ENCODE measurements around the gene AMER3.

AMER3 gene

DNA sequence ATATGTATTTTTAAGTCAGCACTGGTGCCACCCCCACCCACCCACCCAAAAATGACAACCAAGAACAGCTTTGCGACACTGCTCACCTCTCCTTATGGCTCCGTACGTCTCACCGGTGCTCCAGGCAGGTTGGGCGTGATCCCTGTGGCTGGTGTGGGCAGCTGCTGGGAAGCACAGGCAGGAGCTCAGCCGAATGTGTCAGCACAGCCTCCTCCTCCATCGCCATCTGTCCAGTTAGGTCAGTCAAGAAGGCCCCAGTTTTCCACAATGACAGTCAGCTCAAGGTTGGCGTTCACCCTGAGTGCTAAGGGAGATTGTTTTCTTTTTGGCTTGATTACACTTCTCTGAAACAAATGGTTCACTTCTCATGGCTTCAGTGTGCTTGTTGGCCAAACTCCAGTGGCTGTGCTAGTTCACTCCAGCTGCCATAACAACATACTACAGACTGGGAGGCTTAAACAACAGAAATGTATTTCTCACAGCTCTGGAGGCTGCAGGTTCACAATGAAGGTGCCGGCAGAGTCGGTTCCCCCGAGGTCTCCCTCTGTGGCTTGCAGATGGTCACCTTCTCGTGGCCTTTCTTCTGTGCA lies 30.2 kb downstream of the AMER3 start:
- no peak for DNase-seq

DNA sequence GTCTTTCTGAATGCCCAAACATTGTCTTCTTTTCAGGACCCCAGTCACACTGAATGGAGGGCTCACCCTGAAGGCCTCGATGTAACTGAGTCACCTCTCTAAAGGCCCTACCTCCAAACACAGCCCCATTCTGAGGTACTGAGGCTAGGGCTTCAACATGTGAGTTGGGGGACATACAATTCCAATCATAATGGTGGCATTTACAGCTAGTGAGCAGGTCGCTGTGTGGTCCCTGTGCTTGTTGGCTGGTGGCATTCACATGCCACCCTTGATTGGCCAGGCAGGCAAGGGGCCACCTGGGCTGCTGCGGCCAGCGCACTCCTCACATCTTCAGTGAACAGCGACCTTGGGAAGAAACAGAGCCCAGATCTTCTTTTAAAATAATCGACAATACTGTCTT lies 30.7 kb downstream of the AMER3 start:
- DNase-seq, result no peak

DNA sequence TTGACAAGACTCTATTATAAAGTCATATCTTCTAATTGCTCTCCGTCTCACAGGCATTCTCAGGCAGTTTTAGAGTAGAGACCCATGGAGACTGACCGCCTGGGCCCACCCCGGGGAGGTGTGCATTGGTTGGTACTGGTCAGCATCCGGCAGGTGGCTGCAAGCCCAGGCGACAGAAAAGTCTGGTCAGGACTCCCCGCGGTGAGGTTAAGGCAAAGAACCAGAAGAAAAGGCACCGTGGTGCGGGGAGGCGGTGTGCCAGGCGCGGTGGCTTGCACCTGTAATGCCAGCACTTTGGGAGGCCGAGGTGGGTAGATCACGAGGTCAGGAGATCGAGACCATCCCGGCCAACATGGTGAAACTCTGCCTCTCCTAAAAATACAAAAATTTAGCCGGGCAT lies 32.5 kb downstream of the AMER3 start:
- DNase-seq, result no peak

- DNase-seq, result no peak
Measured at GRCh38 chr2:130790312-130790711, 35.0 kb downstream of the AMER3 start.

DNA sequence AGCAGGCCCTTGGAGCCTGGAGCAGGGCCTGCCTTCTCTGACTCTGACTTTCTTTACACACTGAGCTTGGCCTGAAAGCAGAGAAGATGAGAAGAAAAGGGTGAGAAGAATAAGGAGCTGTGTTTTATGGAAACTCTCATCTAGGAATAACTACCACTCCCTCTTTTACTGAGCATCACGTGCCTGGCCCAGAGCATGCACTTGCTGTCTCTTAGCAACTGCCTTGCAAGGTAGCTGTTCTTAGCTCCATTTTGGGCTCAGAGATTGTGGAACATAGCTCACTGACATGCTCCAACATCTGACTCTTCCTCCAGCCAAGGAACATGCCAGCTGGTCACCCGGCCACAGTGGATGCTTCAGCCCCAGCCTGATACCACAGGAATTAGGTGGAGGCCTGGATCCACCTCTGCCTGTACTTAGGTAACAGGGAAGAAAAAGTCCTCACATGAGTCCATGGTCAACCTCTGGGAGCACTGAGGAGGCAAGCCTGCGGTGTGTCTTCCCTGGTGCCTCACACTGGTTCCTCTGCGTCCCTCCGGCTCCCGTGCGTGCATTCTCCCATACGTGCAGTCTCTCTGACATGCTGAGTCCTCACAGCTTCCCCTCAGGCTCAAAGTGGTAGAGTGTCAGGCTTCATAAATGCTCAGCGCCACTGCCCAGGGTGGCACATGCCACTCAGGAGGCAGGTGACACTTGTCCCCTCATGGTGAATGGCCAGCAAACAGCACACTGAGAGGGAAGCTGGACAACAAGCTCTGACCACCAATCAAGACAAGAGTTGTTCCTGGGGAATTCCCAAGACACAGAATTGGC lies 35.7 kb downstream of the AMER3 start:
- DNase-seq, result no peak

GRCh38 chr2:130791617-130791939 lies 36.2 kb downstream of the AMER3 start:
- no peak for DNase-seq

GRCh38 chr2:130795431-130795830 lies 40.1 kb downstream of the AMER3 start:
- DNase-seq, result no peak

DNA sequence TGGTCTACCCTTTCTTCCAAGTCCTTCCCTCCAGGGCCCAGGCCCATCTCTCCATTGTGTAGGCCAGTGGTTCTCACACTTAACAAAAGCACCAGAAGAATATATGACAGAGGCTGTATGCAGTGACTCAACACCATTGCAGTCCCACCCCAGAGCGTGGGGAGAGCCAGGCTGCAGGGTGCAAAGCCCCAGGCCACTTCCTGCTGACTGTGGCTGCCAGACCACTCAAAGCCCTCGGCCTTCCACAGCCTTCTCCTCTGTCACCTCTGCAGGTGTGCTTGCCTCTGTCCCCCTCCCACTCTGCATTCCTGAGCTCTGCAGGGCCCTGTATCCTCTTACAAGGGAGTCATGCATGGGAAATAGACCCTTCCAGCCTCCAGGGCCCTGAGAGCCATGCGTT lies 41.0 kb downstream of the AMER3 start:
- DNase-seq, result no peak

GRCh38 chr2:130797493-130798435 lies 42.4 kb downstream of the AMER3 start:
- peak; percentile 93 to 96 for DNase-seq

DNA sequence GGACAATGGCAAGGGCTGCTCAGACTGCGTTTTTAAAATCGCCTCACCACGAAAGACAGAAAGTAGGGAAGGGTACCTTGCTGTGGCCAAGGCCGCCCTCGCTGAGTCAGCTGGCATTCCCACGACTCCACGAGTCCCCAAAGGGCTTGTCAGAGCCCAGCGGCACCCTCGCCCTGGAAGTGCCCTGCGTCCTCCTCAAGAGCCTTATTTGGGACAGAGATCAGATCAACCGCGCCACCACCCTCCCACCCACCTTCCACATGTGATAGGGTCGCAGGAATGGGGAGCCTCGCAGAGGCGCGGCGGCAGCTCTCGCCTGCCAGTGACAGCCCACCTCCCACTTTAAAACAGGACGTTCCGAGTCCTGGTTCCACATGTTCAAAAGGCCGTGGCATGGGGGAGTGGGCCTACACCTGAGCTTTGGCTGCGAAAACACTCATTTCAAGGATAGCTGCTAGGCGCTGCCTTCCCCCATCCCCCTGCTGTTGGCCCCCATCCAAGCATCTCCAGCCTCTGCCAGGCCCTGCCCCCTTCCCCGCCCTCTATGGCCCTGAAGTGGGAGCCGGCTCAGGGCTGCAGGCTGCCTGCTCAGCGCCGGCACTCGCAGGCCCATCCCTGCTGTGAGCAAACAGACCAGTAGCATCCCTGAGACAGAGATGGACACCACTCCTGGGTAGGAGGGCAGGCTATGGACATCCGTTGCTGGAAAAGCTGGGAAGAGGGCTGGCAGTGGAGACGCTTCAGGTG lies 43.3 kb downstream of the AMER3 start:
- no peak for DNase-seq

GRCh38 chr2:130799295-130799694 lies 44.0 kb downstream of the AMER3 start:
- DNase-seq, result no peak

DNA sequence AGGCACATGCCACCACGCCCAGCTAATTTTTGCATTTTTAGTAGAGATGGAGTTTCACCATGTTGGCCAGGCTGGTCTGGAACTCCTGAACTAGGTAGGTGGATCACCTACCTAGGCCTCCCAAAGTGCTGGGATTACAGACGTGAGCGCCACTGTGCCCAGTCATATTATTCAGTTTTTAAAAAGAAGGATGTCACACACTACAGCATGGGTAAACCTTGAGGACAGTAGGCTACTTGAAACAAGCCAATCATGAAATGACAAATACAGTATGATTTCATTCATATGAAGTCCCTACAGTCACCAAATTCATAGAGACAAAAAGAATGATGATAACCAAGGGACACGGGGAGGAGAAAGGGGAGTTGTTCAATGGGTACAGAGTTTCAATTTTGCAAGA lies 50.3 kb downstream of the AMER3 start:
- no peak for DNase-seq

GRCh38 chr2:130806370-130806769 lies 51.0 kb downstream of the AMER3 start:
- DNase-seq, result no peak

DNA sequence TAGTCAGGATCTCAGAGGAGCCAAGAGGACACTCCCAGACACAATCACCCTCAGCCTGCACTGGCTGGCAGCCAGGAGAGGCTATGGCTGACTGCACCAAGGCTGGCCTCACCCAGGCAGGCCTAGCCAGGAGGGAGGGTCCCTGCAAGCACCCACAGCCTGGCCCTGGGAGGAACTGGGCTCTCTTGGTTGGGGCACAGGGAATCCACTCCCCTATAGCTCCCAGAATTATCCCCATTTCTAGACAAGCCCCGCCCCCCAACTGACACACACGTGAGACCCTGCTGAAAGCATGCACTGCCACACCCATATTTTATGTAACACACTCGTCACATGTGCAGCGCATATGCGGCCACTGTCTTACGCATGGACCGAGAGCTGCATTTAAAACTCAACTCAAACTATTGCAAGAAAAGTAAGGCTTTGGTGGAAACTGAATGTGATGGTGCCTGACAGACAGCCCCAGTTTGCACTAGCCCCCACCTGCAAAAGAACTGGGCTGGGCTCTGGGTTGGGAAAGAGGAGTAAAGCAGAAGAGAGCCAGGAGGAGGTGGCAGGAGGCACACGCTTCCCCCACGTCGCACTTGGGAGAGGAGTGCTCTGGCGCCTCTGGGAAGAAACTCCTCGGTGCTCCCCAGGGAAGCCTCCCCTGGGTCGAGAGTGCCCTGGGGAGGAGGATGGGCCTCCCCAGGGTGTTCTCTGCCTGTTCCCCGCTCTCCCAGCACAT lies 52.5 kb downstream of the AMER3 start:
- DNase-seq, result no peak

DNA sequence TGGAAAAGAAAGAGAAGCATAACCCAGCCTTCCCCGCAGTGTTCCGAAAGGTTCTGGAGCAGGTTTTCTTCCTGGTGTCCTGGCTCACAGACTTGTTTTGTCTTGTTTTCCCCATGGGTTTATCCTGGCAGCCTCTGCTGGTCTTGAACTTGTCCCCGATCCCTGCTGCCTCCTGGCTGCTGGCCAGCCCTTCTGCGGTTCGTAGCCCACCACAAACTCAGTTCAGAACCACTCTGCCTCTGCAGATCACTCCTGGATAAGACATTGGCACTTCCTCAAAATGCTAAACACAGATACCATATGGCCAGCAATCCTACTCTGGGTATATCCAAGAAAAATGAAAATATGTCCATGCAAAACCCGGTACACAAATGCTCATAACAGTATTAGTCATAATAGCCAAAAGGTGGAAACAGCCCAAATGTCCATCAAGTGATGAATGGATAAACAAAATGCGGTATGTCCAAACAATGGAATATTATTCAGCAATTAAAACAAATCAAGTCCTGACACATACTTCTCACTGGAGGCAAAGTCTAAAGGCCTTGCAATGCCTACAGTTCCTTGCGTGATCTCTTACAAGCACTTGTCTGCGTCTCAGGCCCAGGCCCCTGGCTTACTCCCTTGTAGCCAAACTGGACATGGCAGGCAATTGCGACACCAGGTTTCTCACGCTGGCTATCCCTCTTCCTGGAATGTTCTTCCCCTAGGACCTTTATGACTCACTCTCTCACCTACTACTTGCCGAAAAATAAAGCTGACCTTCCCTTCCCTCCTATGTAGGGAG lies 53.3 kb downstream of the AMER3 start:
- no peak for DNase-seq

- no peak for DNase-seq
Measured at GRCh38 chr2:130810490-130810889, 55.1 kb downstream of the AMER3 start.

DNA sequence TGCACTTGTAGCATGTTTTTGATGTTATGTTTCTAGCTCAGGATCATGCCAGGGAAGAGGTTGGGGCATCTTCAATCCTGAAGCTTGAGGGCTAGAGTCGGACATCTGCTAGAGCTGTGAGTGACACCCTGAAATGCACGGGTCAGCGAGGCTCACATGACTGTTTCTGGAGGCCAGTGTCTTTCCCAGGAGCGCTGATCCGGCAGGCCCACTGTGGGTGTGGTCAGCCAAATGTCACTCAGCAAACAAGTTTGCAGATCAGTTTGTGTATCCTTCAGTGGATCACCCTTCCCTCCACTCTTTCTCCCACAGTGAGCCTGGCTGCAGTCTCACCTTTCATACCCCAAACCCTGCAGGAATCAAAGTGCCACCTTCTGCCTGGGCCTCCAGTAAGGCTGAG lies 58.4 kb downstream of the AMER3 start:
- DNase-seq, result no peak

DNA sequence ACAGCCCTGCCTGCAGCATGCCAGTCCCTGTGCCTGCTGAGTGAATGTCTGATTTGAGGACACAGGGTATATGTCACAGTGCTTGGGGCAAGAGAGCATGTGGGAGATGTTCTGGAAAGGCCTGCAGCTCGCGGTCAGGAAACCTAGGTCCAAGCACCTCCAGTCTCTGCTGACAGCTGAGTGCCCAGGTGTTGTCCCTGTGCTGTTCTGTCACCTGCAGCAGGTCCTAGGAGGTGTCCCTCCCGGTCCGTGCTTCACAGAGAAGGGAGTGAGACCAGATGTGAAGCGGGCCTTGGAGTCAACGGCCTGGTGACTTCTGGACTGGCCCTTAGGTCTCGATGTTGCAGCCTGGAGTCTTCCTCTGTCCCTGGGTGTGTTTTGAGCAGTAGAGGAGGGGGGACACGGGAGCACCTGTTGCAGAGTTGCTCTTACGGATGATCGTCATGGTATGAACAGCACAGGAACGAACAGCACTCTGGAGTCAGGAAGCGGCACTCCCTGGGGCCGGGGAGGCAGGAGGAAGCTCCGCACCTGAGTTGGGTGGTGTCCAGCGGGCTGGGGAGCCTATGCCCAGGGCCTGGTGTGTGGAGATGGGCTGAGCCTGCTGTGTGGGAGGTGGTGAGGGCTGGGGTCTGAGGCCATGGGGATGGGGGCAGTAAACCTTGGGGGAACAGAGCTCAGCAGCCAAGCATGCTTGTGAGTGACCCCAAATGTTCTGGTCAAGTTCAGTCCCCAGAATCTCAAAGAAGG lies 59.8 kb downstream of the AMER3 start:
- no peak for DNase-seq
